ENCODE data around the gene LRRC8A.
"Not testable (repeated sequence)": the region's sequence is repeated elsewhere in the genome, so short reads cannot be mapped to it uniquely, and the experiment has no call there.

Gene LRRC8A

GRCh38 chr9:128943832-128944620 lies 62.1 kb downstream of the LRRC8A start:
- Histone ChIP-seq H3K79me2 (ENCODE audit: control insufficient read depth, insufficient read depth, low read length, poor library complexity) (peaks cover 10% of the 10 kb centered on the region), H4K8ac (ENCODE audit: low read depth, low read length) (no peak overlapping the region), H2BK5ac (ENCODE audit: low read depth, low read length, poor library complexity) (no peak overlapping the region), H3K27me3 (ENCODE audit: insufficient read depth, low read length) (no peaks in the 10 kb centered on the region), H2BK120ac (ENCODE audit: insufficient read depth, low read length, poor library complexity) (no peak overlapping the region), H3K4ac (ENCODE audit: low read depth, low read length) (no peak overlapping the region), H3K9me3 (ENCODE audit: insufficient read depth, low read depth, low read length) (no peaks in the 10 kb centered on the region), H2AFZ (ENCODE audit: insufficient read depth, low read length, poor library complexity) (no peak overlapping the region), H2AK5ac (ENCODE audit: low read length) (no peak overlapping the region), H3K18ac (ENCODE audit: low read length) (no peak overlapping the region), H3K4me1 (ENCODE audit: control insufficient read depth in 1 of 2, insufficient read depth in 2 of 2, low read length in 2 of 2) (peaks cover 14 to 20% of the 10 kb centered on the region in 2 experiments), H4K12ac (ENCODE audit: low read depth, low read length) (no peak overlapping the region), H3K9ac (ENCODE audit: low read length) (no peak overlapping the region), H3K79me1 (ENCODE audit: low read length) (peaks cover 11% of the 10 kb centered on the region), H3K4me3 (ENCODE audit: low read depth, low read length) (no peak overlapping the region), H2BK12ac (ENCODE audit: low read length) (peak overlapping the region; percentile 17), H4K91ac (ENCODE audit: low read depth, low read length) (no peak overlapping the region), H3K4me2 (ENCODE audit: low read length) (no peak overlapping the region), H3K27ac (ENCODE audit: low read depth, low read length) (no peak overlapping the region), H3K23ac (ENCODE audit: low read length) (no peak overlapping the region), H3K36me3 (ENCODE audit: control insufficient read depth in 1 of 2, insufficient read depth in 2 of 2, low read length in 2 of 2) (peaks cover 3% of the 10 kb centered on the region in 2 experiments), H3K14ac (ENCODE audit: low read length) (no peak overlapping the region)
- WGBS (ENCODE audit: extremely low coverage, insufficient coverage, insufficient read length) = no CpG with 5 or more reads among the region's 7 CpGs
- DNase-seq = no peak

GRCh38 chr9:128944966-128945365 lies 63.0 kb downstream of the LRRC8A start:
- not testable (repeated sequence) for H3K4me2 ChIP-seq (ENCODE audit: low read length); H3K23ac ChIP-seq (ENCODE audit: low read length)
- WGBS (ENCODE audit: extremely low coverage, insufficient coverage, insufficient read length) = no CpG with 5 or more reads among the region's 7 CpGs

GRCh38 chr9:128945798-128946501 lies 64.0 kb downstream of the LRRC8A start:
- WGBS (ENCODE audit: extremely low coverage, insufficient coverage, insufficient read length) = no CpG with 5 or more reads among the region's 19 CpGs
- Histone ChIP-seq H2AFZ (ENCODE audit: insufficient read depth, low read length, poor library complexity) (no peak overlapping the region), H3K4me3 (ENCODE audit: low read depth, low read length) (no peak overlapping the region), H3K9ac (ENCODE audit: low read length) (no peak overlapping the region), H3K27ac (ENCODE audit: low read depth, low read length) (no peak overlapping the region), H4K91ac (ENCODE audit: low read depth, low read length) (no peak overlapping the region), H4K12ac (ENCODE audit: low read depth, low read length) (no peak overlapping the region), H3K79me2 (ENCODE audit: control insufficient read depth, insufficient read depth, low read length, poor library complexity) (peaks cover 10% of the 10 kb centered on the region), H2BK120ac (ENCODE audit: insufficient read depth, low read length, poor library complexity) (no peak overlapping the region), H3K4ac (ENCODE audit: low read depth, low read length) (no peak overlapping the region), H3K9me3 (ENCODE audit: insufficient read depth, low read depth, low read length) (no peaks in the 10 kb centered on the region), H3K4me1 (ENCODE audit: control insufficient read depth in 1 of 2, insufficient read depth in 2 of 2, low read length in 2 of 2) (peaks cover 14 to 20% of the 10 kb centered on the region in 2 experiments), H3K79me1 (ENCODE audit: low read length) (peaks cover 11% of the 10 kb centered on the region), H3K14ac (ENCODE audit: low read length) (no peak overlapping the region), H3K18ac (ENCODE audit: low read length) (no peak overlapping the region), H3K23ac (ENCODE audit: low read length) (no peak overlapping the region), H3K4me2 (ENCODE audit: low read length) (no peak overlapping the region), H2BK12ac (ENCODE audit: low read length) (no peak overlapping the region), H4K8ac (ENCODE audit: low read depth, low read length) (no peak overlapping the region), H3K36me3 (ENCODE audit: control insufficient read depth in 1 of 2, insufficient read depth in 2 of 2, low read length in 2 of 2) (peaks cover 5 to 8% of the 10 kb centered on the region in 2 experiments), H2BK5ac (ENCODE audit: low read depth, low read length, poor library complexity) (no peak overlapping the region), H3K27me3 (ENCODE audit: insufficient read depth, low read length) (no peaks in the 10 kb centered on the region), H2AK5ac (ENCODE audit: low read length) (no peak overlapping the region)
- no peak for DNase-seq

More at GRCh38 chr9:128944966-128945365, 63.0 kb downstream of the LRRC8A start:
- not testable (repeated sequence) for H4K91ac ChIP-seq (ENCODE audit: low read depth, low read length); H3K9me3 ChIP-seq (ENCODE audit: insufficient read depth, low read depth, low read length); H3K27ac ChIP-seq (ENCODE audit: low read depth, low read length); H2AK5ac ChIP-seq (ENCODE audit: low read length); H4K8ac ChIP-seq (ENCODE audit: low read depth, low read length); DNase-seq; H2BK12ac ChIP-seq (ENCODE audit: low read length); H2BK5ac ChIP-seq (ENCODE audit: low read depth, low read length, poor library complexity); H2BK120ac ChIP-seq (ENCODE audit: insufficient read depth, low read length, poor library complexity); H3K18ac ChIP-seq (ENCODE audit: low read length); H3K4me3 ChIP-seq (ENCODE audit: low read depth, low read length); H3K79me2 ChIP-seq (ENCODE audit: control insufficient read depth, insufficient read depth, low read length, poor library complexity); H3K27me3 ChIP-seq (ENCODE audit: insufficient read depth, low read length); H3K36me3 ChIP-seq (ENCODE audit: control insufficient read depth in 1 of 2, insufficient read depth in 2 of 2, low read length in 2 of 2); H2AFZ ChIP-seq (ENCODE audit: insufficient read depth, low read length, poor library complexity); H3K14ac ChIP-seq (ENCODE audit: low read length); H3K9ac ChIP-seq (ENCODE audit: low read length); H3K4ac ChIP-seq (ENCODE audit: low read depth, low read length); H4K12ac ChIP-seq (ENCODE audit: low read depth, low read length)
- peaks cover 14 to 20% of the 10 kb centered on the region in 2 experiments for H3K4me1 ChIP-seq (ENCODE audit: control insufficient read depth in 1 of 2, insufficient read depth in 2 of 2, low read length in 2 of 2)
- peaks cover 11% of the 10 kb centered on the region for H3K79me1 ChIP-seq (ENCODE audit: low read length)

GRCh38 chr9:128946571-128947276 lies 64.8 kb downstream of the LRRC8A start:
- Histone ChIP-seq H3K27me3 (ENCODE audit: insufficient read depth, low read length) (no peaks in the 10 kb centered on the region), H2AFZ (ENCODE audit: insufficient read depth, low read length, poor library complexity) (peak overlapping the region; percentile 71), H3K14ac (ENCODE audit: low read length) (peak overlapping the region; percentile 86), H3K9ac (ENCODE audit: low read length) (peak overlapping the region; percentile 96), H3K18ac (ENCODE audit: low read length) (peak overlapping the region; percentile 74), H3K4ac (ENCODE audit: low read depth, low read length) (peak overlapping the region; percentile 29), H4K91ac (ENCODE audit: low read depth, low read length) (peak overlapping the region; percentile 71), H3K36me3 (ENCODE audit: control insufficient read depth in 1 of 2, insufficient read depth in 2 of 2, low read length in 2 of 2) (peaks cover 5 to 8% of the 10 kb centered on the region in 2 experiments), H3K4me2 (ENCODE audit: low read length) (peak overlapping the region; percentile 80), H3K27ac (ENCODE audit: low read depth, low read length) (peak overlapping the region; percentile 7), H2BK120ac (ENCODE audit: insufficient read depth, low read length, poor library complexity) (peak overlapping the region; percentile 21), H3K9me3 (ENCODE audit: insufficient read depth, low read depth, low read length) (no peaks in the 10 kb centered on the region), H2BK12ac (ENCODE audit: low read length) (no peak overlapping the region), H4K8ac (ENCODE audit: low read depth, low read length) (peak overlapping the region; percentile 88), H3K4me3 (ENCODE audit: low read depth, low read length) (peak overlapping the region; percentile 99), H4K12ac (ENCODE audit: low read depth, low read length) (peak overlapping the region; percentile 89), H3K23ac (ENCODE audit: low read length) (no peak overlapping the region), H2BK5ac (ENCODE audit: low read depth, low read length, poor library complexity) (no peak overlapping the region), H3K79me1 (ENCODE audit: low read length) (peaks cover 11% of the 10 kb centered on the region), H2AK5ac (ENCODE audit: low read length) (peak overlapping the region; percentile 57), H3K4me1 (ENCODE audit: control insufficient read depth in 1 of 2, insufficient read depth in 2 of 2, low read length in 2 of 2) (peaks cover 14 to 20% of the 10 kb centered on the region in 2 experiments), H3K79me2 (ENCODE audit: control insufficient read depth, insufficient read depth, low read length, poor library complexity) (peaks cover 10% of the 10 kb centered on the region)
- WGBS (ENCODE audit: extremely low coverage, insufficient coverage, insufficient read length) = no CpG with 5 or more reads among the region's 30 CpGs
- DNase-seq = peak in 1 of 2 donors; percentile 19
